K562 (cell line): ENCODE measurements around the gene CUL5. TPM values are rescaled to one million over a fixed set of nuclear protein-coding genes. Genes with fewer than 3 reads are reported as not detected.

Experiments
- ATF7 ChIP-seq: fragments of 450-650 bp; IDR thresholded peaks from 2 replicates; pipeline ENCODE4 v1.7.1; 2014; ENCODE audit warnings: mild to moderate bottlenecking, moderate library complexity
- BHLHE40 ChIP-seq: IDR thresholded peaks from 2 replicates; pipeline ENCODE4 v1.6.1; 2011; ENCODE audit warnings: low read length, improper control_type of control experiment
- ETV5 ChIP-seq: sonication (generic); formaldehyde crosslinking; IDR thresholded peaks from 2 replicates; pipeline ENCODE4 v1.4.0; 2020; ENCODE audit warnings: low read depth, mild to moderate bottlenecking, missing genetic modification reagents
- HLTF ChIP-seq: fragments of 450-650 bp; IDR thresholded peaks from 2 replicates; pipeline ENCODE4 v1.6.1; 2016
- JUNB ChIP-seq: fragments of 450-650 bp; formaldehyde crosslinking; conservative IDR thresholded peaks from 2 replicates; pipeline ENCODE4 v1.4.0; 2020; ENCODE audit warnings: mild to moderate bottlenecking
- MAFF ChIP-seq: IDR thresholded peaks from 2 replicates; pipeline ENCODE4 v1.6.1; 2012; ENCODE audit warnings: low read length, improper control_type of control experiment
- SIN3A ChIP-seq, 2 experiments: fragments of 150-350 bp in 1 of 2; IDR thresholded peaks; 2 replicates each; pipeline ENCODE4 v1.6.1; 2011 to 2016; ENCODE audit warnings: borderline replicate concordance in 2 of 2, low read depth in 2 of 2, low read length in 2 of 2, mild to moderate bottlenecking in 2 of 2, moderate library complexity in 2 of 2; ENCODE audit not compliant: control insufficient read depth in 1 of 2
- TGIF2 ChIP-seq: sonication (generic); formaldehyde crosslinking; IDR thresholded peaks from 2 replicates; pipeline ENCODE4 v1.8.1; 2022; ENCODE audit warnings: mild to moderate bottlenecking, missing genetic modification reagents, moderate library complexity
- USF1 ChIP-seq: sonication (generic); formaldehyde crosslinking; IDR thresholded peaks from 2 replicates; pipeline ENCODE4 v1.9.0; 2022; ENCODE audit warnings: mild to moderate bottlenecking, missing genetic modification reagents
- ZNF398 ChIP-seq: fragments of 250-450 bp; sonication (Bioruptor Pico); IDR thresholded peaks from 2 replicates; pipeline ENCODE4 v1.8.0; 2021; ENCODE audit warnings: moderate library complexity, mild to moderate bottlenecking, inconsistent platforms
- polyA plus RNA-seq, 8 experiments: library from polyadenylated mRNA; depleted of rRNA in 4 of 8; stranded (reverse) in 5 of 8; unstranded in 3 of 8; fragments of >200 nt; fragmentation: Nextera tagmentation in 2 of 8; fragmentation: Illumina TruSeq in 1 of 8; extraction: Ambion mirVana in 2 of 8; extraction: Trizol in 1 of 8; gene quantifications; 2 replicates each; pipeline versions ENCODE4 v1.2.1 to v1.2.3, GENCODE V29; 2011 to 2014; ENCODE audit warnings: inconsistent platforms in 1 of 8, missing spikeins in 1 of 8
- total RNA-seq, 7 experiments: library from RNA; depleted of rRNA in 6 of 7; stranded (reverse); fragments of >200 nt in 6 of 7; fragmentation: Illumina TruSeq in 2 of 7; extraction: Trizol in 2 of 7; gene quantifications; 2 replicates each; pipeline versions ENCODE4 v1.2.1 to v1.2.3, GENCODE V29; 2011 to 2021; ENCODE audit warnings: low replicate concordance in 1 of 7
- TF ChIP-seq, protein P1 (sequence below): fragments of 450-650 bp; formaldehyde crosslinking; IDR thresholded peaks from 2 replicates; pipeline ENCODE4 v1.4.0; 2022; ENCODE audit warnings: missing genetic modification characterization
- TF ChIP-seq, protein P2 (sequence below): IDR thresholded peaks from 2 replicates; pipeline ENCODE4 v1.6.1; 2016; ENCODE audit warnings: missing genetic modification characterization, missing compliant biosample characterization
- TF ChIP-seq, protein P3 (sequence below): fragments of 200-800 bp; sonication (Bioruptor generic); IDR thresholded peaks from 2 replicates; pipeline ENCODE4 v1.6.1; 2016; ENCODE audit warnings: missing genetic modification characterization, missing compliant biosample characterization

The CUL5 gene
- total and polyA plus RNA-seq, 9 of the 15 experiments (the other 6 are each of a cell fraction or from before 2014, with no cell fraction given): 14.3 to 45.9 (median 23.0) TPM

DNA sequence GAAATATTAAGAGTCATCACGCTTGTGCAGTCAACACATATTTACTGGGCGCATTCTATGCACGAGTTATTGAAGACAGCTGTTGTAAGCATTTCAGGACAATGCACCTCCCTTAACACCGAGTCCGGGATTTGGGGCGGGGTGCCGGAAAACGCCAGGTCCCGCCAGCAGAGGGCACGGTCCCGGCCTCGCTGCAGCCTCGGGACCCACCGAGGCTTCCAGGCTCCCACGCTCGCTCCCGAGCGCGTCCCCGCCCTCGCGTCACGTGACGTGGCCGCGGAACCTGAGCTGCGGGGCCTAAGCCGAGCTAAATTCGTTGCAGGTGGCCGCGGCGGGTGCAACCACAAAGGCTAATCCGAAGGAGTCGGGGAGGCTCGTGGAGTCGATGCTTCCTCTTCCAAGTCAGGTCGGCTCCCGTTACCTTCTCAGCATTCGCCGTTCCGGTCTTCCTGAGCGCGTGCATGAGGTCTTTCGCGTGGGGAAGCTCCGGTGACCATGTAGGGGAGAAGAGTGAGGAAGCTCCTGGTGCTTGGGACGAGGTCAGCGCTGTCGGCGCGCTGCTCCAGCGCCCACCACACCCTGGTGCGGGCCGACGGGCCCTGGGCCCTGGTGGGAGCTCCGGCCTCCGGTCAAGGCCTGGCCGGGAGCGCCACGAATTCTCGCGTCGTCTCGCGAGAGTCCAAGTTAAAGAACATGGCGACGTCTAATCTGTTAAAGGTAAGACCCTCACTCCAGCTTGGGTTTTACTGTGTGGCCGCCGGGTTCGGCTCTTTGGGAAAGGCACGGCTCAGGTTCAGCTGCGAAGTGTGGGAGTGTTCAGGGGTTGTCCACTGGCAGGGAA lies at the start of gene CUL5 (continued):
- TF ChIP-seq, protein P1, sequence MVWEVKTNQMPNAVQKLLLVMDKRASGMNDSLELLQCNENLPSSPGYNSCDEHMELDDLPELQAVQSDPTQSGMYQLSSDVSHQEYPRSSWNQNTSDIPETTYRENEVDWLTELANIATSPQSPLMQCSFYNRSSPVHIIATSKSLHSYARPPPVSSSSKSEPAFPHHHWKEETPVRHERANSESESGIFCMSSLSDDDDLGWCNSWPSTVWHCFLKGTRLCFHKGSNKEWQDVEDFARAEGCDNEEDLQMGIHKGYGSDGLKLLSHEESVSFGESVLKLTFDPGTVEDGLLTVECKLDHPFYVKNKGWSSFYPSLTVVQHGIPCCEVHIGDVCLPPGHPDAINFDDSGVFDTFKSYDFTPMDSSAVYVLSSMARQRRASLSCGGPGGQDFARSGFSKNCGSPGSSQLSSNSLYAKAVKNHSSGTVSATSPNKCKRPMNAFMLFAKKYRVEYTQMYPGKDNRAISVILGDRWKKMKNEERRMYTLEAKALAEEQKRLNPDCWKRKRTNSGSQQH (CRISPR knock-in tag): peak; percentile 78; the same call in 1 of the 2 replicates
- TF ChIP-seq HLTF (peak; percentile 63; the same call in 1 of the 2 replicates), ETV5 (CRISPR knock-in tag) (peak; percentile 63; the same call in 1 of the 2 replicates), USF1 (CRISPR knock-in tag) (peak; percentile 100), SIN3A (IDR thresholded peaks at IDR 0.05; ENCODE audit: borderline replicate concordance in 2 of 2, control insufficient read depth in 1 of 2, low read depth in 2 of 2, low read length in 2 of 2) (peak; percentile 45 to 56; a peak in 2 of 4 replicates), ATF7 (peak; percentile 65; the same call in 1 of the 2 replicates), TGIF2 (CRISPR knock-in tag) (no peak), JUNB (peak; percentile 23; the same call in 1 of the 2 replicates), BHLHE40 (peak; percentile 98), MAFF (peak; percentile 13; the same call in 1 of the 2 replicates), ZNF398 (CRISPR knock-in tag) (no peak)
- TF ChIP-seq, protein P2, sequence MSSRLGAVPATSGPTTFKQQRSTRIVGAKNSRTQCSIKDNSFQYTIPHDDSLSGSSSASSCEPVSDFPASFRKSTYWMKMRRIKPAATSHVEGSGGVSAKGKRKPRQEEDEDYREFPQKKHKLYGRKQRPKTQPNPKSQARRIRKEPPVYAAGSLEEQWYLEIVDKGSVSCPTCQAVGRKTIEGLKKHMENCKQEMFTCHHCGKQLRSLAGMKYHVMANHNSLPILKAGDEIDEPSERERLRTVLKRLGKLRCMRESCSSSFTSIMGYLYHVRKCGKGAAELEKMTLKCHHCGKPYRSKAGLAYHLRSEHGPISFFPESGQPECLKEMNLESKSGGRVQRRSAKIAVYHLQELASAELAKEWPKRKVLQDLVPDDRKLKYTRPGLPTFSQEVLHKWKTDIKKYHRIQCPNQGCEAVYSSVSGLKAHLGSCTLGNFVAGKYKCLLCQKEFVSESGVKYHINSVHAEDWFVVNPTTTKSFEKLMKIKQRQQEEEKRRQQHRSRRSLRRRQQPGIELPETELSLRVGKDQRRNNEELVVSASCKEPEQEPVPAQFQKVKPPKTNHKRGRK (tag): no peak
- TF ChIP-seq, protein P3, sequence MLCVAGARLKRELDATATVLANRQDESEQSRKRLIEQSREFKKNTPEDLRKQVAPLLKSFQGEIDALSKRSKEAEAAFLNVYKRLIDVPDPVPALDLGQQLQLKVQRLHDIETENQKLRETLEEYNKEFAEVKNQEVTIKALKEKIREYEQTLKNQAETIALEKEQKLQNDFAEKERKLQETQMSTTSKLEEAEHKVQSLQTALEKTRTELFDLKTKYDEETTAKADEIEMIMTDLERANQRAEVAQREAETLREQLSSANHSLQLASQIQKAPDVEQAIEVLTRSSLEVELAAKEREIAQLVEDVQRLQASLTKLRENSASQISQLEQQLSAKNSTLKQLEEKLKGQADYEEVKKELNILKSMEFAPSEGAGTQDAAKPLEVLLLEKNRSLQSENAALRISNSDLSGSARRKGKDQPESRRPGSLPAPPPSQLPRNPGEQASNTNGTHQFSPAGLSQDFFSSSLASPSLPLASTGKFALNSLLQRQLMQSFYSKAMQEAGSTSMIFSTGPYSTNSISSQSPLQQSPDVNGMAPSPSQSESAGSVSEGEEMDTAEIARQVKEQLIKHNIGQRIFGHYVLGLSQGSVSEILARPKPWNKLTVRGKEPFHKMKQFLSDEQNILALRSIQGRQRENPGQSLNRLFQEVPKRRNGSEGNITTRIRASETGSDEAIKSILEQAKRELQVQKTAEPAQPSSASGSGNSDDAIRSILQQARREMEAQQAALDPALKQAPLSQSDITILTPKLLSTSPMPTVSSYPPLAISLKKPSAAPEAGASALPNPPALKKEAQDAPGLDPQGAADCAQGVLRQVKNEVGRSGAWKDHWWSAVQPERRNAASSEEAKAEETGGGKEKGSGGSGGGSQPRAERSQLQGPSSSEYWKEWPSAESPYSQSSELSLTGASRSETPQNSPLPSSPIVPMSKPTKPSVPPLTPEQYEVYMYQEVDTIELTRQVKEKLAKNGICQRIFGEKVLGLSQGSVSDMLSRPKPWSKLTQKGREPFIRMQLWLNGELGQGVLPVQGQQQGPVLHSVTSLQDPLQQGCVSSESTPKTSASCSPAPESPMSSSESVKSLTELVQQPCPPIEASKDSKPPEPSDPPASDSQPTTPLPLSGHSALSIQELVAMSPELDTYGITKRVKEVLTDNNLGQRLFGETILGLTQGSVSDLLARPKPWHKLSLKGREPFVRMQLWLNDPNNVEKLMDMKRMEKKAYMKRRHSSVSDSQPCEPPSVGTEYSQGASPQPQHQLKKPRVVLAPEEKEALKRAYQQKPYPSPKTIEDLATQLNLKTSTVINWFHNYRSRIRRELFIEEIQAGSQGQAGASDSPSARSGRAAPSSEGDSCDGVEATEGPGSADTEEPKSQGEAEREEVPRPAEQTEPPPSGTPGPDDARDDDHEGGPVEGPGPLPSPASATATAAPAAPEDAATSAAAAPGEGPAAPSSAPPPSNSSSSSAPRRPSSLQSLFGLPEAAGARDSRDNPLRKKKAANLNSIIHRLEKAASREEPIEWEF (CRISPR knock-in tag): no peak
